ENCODE measurements around the gene BCCIP. TPM values are rescaled to one million over a fixed set of nuclear protein-coding genes. Genes with fewer than 3 reads are reported as not detected.

The BCCIP gene
- total RNA-seq, 3 donors from 2014 or later (not counting 1 experiment from before 2014, with no cell fraction given), result 39.3 to 48.2 (median 41.3) TPM

DNA sequence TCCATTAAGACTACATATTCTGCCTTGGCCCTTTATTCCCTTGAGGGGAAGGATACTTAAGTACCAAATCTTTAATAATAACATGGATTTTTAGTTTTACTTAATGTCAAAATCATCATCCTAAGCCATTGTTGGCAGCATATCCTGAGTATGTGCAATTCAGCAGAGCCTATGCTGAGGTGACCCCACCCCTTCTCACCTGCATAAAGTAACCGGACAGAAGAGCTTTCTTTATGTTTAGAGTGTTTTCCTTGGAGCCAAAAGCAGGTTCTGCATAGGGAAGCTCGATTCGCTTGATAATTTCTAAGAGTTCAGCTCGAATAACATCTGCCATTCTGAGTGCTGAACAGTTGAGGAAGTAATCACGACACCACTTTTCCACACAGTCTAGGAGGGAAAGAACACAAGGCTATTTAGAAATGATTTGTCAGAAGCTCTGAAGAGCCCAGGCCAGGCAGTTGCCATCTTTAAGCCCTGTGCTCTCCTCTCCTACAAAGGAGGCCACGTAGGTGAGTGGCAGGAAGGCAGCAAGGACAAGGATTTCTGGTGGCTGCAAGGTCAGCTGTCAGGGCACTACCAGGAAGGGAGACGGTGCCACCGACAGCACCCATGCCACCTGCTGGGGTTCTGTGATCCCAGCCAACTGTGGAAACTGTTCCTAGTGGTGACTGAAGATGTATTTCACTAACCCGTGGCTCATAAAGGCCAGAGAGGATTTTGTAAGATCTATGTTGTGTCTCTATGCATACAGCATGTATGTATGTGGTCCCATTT is 15.6 kb downstream of the BCCIP start:
- Mint-ChIP-seq H3K9me3 (no peaks in the 10 kb centered on the region), H3K4me3 (no peak overlapping the region), H3K36me3 (peaks cover 19% of the 10 kb centered on the region), H3K4me1 (no peaks in the 10 kb centered on the region), H3K27me3 (ENCODE audit: low read depth in 2 of 2) (no peaks in the 10 kb centered on the region), H3K27ac (no peak overlapping the region)
- TF ChIP-seq CTCF (IDR thresholded peaks at IDR 0.05), result no peak
- Histone ChIP-seq H3K36me3 (ENCODE audit: control insufficient read depth, insufficient read depth, low read length) (peaks cover 59% of the 10 kb centered on the region), H3K4me3 (ENCODE audit: low read length) (no peak overlapping the region), H3K9me3 (ENCODE audit: control insufficient read depth, insufficient read depth, low read length) (no peaks in the 10 kb centered on the region), H3K4me1 (ENCODE audit: control insufficient read depth, insufficient read depth, low read length) (no peaks in the 10 kb centered on the region), H3K27me3 (ENCODE audit: control insufficient read depth, insufficient read depth, low read length) (no peaks in the 10 kb centered on the region), H3K27ac (ENCODE audit: low read length) (no peak overlapping the region)
- ATAC-seq (no peak), DNase-seq (no peak)
- intact Hi-C loops (cut with micrococcal nuclease), result no loop called here
- 98% methylated on average over 9 of the region's 9 CpGs for WGBS (ENCODE audit: insufficient coverage)

DNA sequence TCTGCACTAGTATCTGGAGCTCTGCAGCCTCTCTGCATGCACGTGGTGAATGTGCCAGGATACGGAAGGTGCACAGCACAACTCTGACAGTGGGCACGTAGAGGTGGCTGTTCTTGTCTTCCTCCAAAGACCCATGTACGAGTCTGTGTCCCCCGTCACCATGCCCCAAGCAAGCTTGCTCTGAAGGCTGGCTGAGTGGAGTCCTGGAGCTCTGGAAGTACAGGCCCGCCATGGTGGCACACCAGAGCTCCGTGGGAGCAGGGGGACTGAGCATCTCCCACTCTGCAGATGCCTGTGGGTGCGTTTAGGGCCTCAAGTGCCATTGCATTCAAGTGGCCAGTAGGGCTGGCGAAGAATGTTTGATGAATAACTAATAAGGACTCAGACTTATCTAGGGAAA is 17.1 kb downstream of the BCCIP start:
- Mint-ChIP-seq H3K36me3 (peaks cover 16% of the 10 kb centered on the region), H3K4me1 (no peaks in the 10 kb centered on the region), H3K27ac (no peak overlapping the region), H3K27me3 (ENCODE audit: low read depth in 2 of 2) (no peaks in the 10 kb centered on the region), H3K9me3 (no peaks in the 10 kb centered on the region), H3K4me3 (no peak overlapping the region)
- peaks cover 55% of the 10 kb centered on the region for H3K36me3 ChIP-seq (ENCODE audit: control insufficient read depth, insufficient read depth, low read length)
- ATAC-seq, result no peak
- no peak for TF ChIP-seq CTCF (IDR thresholded peaks at IDR 0.05)
- H3K9me3 ChIP-seq (ENCODE audit: control insufficient read depth, insufficient read depth, low read length), result no peaks in the 10 kb centered on the region
- no peak overlapping the region for H3K27ac ChIP-seq (ENCODE audit: low read length)
- WGBS (ENCODE audit: insufficient coverage), result 98% methylated on average over 9 of the region's 9 CpGs
- H3K27me3 ChIP-seq (ENCODE audit: control insufficient read depth, insufficient read depth, low read length), result no peaks in the 10 kb centered on the region
- no peaks in the 10 kb centered on the region for H3K4me1 ChIP-seq (ENCODE audit: control insufficient read depth, insufficient read depth, low read length)
- no peak overlapping the region for H3K4me3 ChIP-seq (ENCODE audit: low read length)
- intact Hi-C loops (cut with micrococcal nuclease), result no loop called here
- no peak for DNase-seq

GRCh38 chr10:125840955-125841354 is 17.6 kb downstream of the BCCIP start:
- Mint-ChIP-seq H3K4me1 (no peaks in the 10 kb centered on the region), H3K36me3 (peaks cover 11% of the 10 kb centered on the region), H3K9me3 (no peaks in the 10 kb centered on the region), H3K27ac (no peak overlapping the region), H3K4me3 (no peak overlapping the region), H3K27me3 (ENCODE audit: low read depth in 2 of 2) (no peaks in the 10 kb centered on the region)
- no peak overlapping the region for H3K4me3 ChIP-seq (ENCODE audit: low read length)
- no peaks in the 10 kb centered on the region for H3K4me1 ChIP-seq (ENCODE audit: control insufficient read depth, insufficient read depth, low read length)
- 90% methylated on average over 3 of the region's 3 CpGs for WGBS (ENCODE audit: insufficient coverage)
- no peak for ATAC-seq
- no peaks in the 10 kb centered on the region for H3K27me3 ChIP-seq (ENCODE audit: control insufficient read depth, insufficient read depth, low read length)
- H3K36me3 ChIP-seq (ENCODE audit: control insufficient read depth, insufficient read depth, low read length), result peaks cover 50% of the 10 kb centered on the region
- no peak overlapping the region for H3K27ac ChIP-seq (ENCODE audit: low read length)
- intact Hi-C loops (cut with micrococcal nuclease), result no loop called here
- TF ChIP-seq CTCF (IDR thresholded peaks at IDR 0.05), result no peak
- H3K9me3 ChIP-seq (ENCODE audit: control insufficient read depth, insufficient read depth, low read length), result no peaks in the 10 kb centered on the region
- DNase-seq, result no peak

Measured in natural killer cell (primary cell).